GM10266 (cell line): Measurements from ENCODE around the gene TGFBRAP1.

Experiments
- DNase-seq: peaks from one replicate; pipeline ENCODE4 v3.0.0; 2012; ENCODE audit errors: extremely low spot score
- CTCF ChIP-seq: IDR thresholded peaks from 2 replicates; pipeline ENCODE4 v1.5.1; 2012; ENCODE audit warnings: mild to moderate bottlenecking, low read depth; ENCODE audit not compliant: control insufficient read depth, insufficient read depth; ENCODE audit errors: missing control alignments

TGFBRAP1 gene

GRCh38 chr2:105375001-105375561, 45.5 kb upstream of the TGFBRAP1 start:
- no peak for DNase-seq
- no peak for TF ChIP-seq CTCF

GRCh38 chr2:105373895-105374401, 44.4 kb upstream of the TGFBRAP1 start:
- peak; percentile 63 for DNase-seq
- no peak for TF ChIP-seq CTCF

- TF ChIP-seq CTCF, result no peak
- no peak for DNase-seq
Measured at GRCh38 chr2:105373344-105373781, 43.8 kb upstream of the TGFBRAP1 start.

GRCh38 chr2:105371810-105372209, 42.3 kb upstream of the TGFBRAP1 start:
- no peak for TF ChIP-seq CTCF
- DNase-seq, result no peak

- DNase-seq, result no peak
- no peak for TF ChIP-seq CTCF
Measured at GRCh38 chr2:105371156-105371555, 41.6 kb upstream of the TGFBRAP1 start.

GRCh38 chr2:105369777-105370690, 40.5 kb upstream of the TGFBRAP1 start:
- peak; percentile 70 for DNase-seq
- TF ChIP-seq CTCF, result peak; percentile 96
